ENCODE results near the gene WDR64.

WDR64 gene

DNA sequence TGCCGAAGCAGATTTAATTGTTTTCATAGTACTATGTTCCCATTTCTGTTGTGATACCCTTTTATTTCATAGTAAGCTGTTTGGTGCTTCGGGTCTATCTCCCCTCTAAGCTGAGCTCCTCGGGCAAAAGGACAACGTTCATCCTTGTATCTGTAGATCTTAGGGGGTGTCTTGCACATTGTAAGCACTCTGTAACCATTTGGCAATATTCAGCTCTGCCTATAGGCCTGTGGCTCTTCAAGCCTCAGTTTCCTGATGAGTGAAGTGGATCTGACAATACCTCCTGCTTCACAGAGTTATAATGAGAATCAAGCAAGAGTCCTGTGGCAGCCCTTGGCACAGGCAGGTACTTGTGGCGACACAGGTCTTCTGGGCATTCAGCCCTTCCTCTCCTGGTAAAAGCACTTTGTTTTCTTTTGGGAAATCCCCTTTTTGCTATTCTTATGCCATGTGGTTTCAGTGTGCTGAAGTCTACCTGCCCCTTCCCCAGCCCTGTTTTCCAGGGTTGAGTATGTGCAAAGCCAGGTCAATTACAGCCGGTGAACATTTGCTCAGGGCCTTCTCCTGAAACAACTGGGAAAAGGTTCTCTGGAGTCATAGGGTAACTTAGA, 187.4 kb downstream of the WDR64 start:
- no peak for DNase-seq (ENCODE audit: low spot score)

DNA sequence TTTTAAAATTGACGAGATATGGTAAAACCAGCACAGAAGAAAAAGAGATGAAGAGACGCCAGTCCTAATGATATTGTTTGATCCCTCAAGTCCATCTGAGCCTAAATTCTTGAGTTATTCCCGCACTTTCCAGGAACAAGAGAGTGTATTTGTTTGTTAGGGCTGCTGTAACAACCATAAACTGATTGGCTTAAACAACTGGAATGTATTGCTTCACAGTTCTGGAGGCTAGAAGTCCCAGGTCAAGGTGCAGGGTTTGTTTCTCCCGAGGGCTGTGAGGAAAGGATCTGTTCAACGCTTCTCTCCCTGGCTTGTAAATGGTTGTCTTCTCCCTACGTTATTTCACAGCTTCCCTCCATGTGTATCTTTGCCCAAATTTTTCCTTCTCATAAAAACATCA, 188.1 kb downstream of the WDR64 start:
- no peak for DNase-seq (ENCODE audit: low spot score)

DNA sequence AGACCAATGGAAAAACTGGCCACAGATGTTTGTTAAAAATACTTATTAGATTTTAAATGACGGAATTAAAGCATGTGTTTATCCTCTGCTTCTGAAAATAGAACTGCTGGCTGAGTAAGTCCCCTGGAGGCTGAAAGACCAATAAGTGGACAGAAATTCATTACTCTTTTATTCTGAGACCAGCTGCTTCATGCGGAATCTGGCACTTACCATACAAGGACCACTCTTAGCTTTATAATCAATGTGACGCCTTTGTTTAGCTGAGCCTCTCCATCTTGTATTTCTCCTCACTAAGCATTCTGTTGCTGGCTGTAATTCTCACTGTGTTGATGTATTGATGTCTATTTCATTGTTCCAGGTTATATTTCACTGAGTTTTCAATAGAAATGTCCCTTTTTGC, 189.6 kb downstream of the WDR64 start:
- DNase-seq (ENCODE audit: low spot score), result no peak

DNA sequence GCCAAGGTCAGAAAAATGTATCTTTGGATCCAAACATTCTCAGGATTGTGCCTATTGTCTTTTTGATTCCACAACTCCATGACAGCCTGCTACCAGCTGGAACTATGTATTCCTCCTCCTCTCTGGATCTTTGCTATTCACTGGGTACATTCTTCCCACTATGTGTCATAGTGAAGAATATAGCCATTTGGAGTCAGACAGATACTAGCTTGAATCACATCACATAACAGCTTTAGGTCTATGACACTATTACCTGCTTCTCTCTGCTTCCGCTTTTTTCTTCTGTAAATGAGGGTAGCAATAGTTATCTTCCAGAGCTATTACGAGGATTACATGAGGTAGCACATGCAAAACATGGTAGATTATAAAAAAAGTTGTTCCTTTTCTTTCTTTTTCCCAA, 190.5 kb downstream of the WDR64 start:
- DNase-seq (ENCODE audit: low spot score), result no peak

DNA sequence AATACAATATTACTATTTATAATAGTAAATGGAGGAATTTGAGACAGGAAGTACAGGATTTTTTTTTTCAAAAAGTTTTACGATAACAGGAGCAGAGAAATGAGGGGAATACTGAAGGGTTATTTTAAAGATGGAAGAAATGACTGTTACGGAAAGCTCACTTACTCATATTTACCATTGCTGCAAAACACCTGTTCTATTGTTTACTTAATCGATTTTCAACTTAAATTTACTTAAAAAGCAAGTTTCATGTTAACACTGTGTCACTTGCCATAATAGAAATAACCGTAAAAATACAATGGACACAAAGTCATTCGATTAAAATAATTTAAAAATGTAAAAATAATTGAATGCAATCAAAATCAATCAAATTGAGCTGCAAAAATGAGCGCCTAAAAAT, 192.5 kb downstream of the WDR64 start:
- DNase-seq (ENCODE audit: low spot score), result no peak

DNA sequence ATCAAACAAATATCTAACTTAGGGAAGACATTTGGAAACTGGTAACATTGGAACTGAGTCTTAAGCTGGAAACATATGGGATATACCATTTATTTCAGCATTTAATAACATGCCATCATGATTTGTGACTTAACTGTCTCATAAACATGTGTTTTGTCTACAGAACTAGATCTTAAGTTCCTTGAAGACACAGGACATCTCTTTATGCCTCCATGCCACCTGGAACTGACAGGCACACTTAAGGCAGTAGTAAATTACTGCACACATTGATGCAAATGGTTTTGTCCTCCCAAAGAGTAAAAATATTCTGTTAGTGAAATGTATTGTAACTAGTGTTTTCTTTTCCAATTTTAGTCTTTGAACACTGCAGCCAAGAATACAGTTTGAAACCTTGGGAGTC, 194.3 kb downstream of the WDR64 start:
- DNase-seq (ENCODE audit: low spot score), result no peak

DNA sequence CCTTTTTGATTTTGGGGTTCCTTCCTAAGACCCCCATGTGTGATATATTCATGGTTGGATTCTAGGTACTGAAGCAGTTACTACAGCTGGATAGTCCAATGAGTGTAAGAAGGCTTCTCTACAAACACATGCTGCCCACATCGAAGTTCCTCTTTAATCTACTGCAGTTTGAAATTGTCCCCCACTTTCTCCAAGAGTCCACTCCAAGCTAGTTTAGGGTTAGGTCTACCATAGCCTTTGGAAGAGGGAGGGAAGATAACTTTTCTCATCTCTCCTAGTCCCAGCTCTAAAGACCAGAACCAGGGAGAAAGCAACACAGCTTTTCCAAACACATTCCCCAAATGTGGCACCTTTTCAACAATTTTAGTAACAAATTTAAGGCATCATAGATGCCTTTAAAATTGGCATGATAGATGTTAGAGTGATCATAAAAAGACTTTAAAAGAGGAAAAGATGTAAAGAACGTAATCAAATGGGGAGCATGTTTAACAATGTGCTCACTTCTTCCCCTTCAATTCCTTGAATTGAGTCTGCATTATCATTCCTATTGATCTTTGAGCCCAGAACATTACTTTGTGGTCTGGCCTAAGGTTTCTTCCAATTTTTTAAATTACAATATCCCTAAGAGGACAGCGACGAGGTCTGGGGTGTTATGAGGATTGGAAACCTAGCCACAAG, 194.9 kb downstream of the WDR64 start:
- DNase-seq (ENCODE audit: low spot score), result no peak

DNA sequence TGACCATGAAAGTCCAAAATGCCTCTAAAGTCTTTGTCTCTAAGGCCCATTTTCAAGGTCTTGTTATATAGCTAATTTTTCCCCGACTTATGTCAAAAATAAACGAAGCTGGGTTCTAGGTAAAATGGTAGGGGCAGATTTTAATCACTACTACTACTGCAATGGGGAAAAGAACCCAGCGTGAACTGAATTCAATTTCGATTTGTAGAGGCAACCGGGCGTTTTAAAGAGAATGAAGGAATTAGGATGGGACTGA, 195.4 kb downstream of the WDR64 start:
- no peak for DNase-seq (ENCODE audit: low spot score)

DNA sequence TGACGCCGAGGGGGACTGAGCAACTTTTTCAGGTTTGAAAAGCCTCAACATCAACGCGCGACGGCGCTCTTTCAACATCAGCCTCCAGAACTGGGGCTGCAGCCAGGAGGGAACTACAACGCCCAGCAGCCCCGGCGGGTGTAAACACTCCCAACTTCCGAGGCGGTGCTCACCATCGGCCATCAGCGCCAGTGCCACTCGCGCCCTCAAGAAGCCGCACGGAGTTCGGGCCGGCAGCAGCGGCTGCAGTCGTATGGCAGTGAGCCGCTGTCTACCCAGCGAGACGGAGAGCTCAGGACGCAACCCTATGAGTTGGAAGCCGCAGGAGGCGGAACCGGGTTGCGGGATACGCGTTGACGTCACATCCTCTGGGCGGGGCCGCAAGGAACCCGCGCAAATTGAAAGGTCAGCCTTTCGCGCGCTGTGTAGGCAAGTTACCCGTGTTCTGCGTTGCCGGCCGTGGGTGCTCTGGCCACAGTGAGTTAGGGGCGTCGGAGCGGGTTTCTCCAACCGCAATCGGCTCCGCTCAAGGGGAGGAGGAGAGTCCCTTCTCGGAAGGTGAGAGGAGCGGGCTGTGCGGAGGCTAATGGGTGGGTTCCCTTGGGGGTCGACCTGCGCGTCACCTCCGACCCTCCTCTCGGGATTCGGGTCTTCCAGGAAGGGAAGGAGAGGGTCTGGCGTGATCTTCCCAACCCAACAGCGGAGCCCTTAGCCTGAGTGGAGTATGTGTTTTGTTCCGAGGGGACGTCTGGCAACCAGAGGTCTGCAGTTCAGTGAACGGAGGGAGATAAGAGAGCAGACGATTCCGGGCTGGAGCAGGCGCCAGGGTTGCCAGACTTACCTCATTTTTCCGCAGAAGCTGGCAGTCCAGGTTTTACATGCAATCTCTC, 196.0 kb downstream of the WDR64 start, which contains the start of gene EXO1:
TSS of gene EXO1 (plus strand) at position 409 of the 890 bp plus-strand sequence. CDS start 2,222 bp downstream, outside the sequence.
- DNase-seq (ENCODE audit: low spot score), result peak; percentile 94

DNA sequence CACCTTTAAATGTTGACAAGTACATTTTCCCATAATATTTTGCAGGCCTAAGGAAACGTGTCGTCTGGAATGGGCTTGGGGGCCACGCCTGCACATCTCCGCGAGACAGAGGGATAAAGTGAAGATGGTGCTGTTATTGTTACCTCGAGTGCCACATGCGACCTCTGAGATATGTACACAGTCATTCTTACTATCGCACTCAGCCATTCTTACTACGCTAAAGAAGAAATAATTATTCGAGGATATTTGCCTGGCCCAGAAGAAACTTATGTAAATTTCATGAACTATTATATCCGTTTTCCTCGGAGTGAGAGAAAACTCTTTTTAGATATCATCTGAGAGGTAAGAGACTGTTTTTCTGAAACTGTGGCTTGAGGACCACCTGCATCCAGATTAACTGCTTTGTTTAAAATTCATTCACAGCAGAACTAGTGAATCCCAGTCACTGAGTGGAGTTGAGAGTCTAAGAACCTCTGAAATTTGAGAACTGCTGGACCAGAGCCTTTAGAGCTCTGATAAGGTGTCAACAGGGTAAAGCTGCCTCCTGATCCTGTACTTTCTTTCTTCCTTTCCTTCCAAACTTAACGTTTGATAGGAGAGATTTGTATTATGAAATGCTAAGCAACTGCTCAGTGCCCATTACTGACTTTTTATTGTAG, 196.7 kb downstream of the WDR64 start:
- no peak for DNase-seq (ENCODE audit: low spot score)

DNA sequence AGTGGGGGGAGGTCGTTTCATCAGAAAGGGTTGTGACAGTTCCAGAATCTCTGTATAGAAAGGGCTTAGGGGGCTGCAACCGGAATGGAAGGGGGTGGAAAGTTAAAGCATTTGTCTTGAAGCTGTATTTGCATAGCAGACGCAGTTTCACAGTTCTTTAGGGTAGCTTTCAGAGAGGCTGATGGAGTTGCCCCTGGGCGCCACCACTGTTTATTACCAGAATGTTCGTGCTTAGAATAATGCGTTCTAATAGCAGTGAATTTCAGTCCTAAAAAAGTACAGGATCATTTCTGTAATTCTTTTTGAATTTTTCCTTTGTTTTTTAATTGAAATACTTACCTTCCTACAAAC, 197.2 kb downstream of the WDR64 start:
- no peak for DNase-seq (ENCODE audit: low spot score)

Data from germinal center (tissue), 1 donor.